Measurements from ENCODE around the gene IL5RA. TPM values are rescaled to one million over a fixed set of nuclear protein-coding genes. Genes with fewer than 3 reads are reported as not detected.

Gene IL5RA
- total RNA-seq, 1 donor from 2014 or later, result not detected

GRCh38 chr3:3066378-3066777, 43.8 kb downstream of the IL5RA start:
- Mint-ChIP-seq H3K27ac (ENCODE audit: unreplicated experiment) (no peak overlapping the region), H3K27me3 (ENCODE audit: unreplicated experiment) (no peaks in the 10 kb centered on the region), H3K9me3 (ENCODE audit: unreplicated experiment) (no peaks in the 10 kb centered on the region), H3K4me1 (ENCODE audit: unreplicated experiment) (no peaks in the 10 kb centered on the region), H3K36me3 (ENCODE audit: unreplicated experiment) (no peaks in the 10 kb centered on the region), H3K4me3 (ENCODE audit: unreplicated experiment) (no peak overlapping the region)
- DNase-seq (ENCODE audit: extremely low spot score, unreplicated experiment), result no peak
- no peak for TF ChIP-seq CTCF (IDR thresholded peaks at IDR 0.05)

- no peak overlapping the region for H3K4me3 Mint-ChIP-seq (ENCODE audit: unreplicated experiment)
- no peak overlapping the region for H3K27ac Mint-ChIP-seq (ENCODE audit: unreplicated experiment)
- H3K36me3 Mint-ChIP-seq (ENCODE audit: unreplicated experiment), result no peaks in the 10 kb centered on the region
- no peaks in the 10 kb centered on the region for H3K9me3 Mint-ChIP-seq (ENCODE audit: unreplicated experiment)
- no peak for DNase-seq (ENCODE audit: extremely low spot score, unreplicated experiment)
- H3K27me3 Mint-ChIP-seq (ENCODE audit: unreplicated experiment), result no peaks in the 10 kb centered on the region
- no peaks in the 10 kb centered on the region for H3K4me1 Mint-ChIP-seq (ENCODE audit: unreplicated experiment)
- no peak for TF ChIP-seq CTCF (IDR thresholded peaks at IDR 0.05)
Observed at GRCh38 chr3:3065876-3066275, 44.3 kb downstream of the IL5RA start.

- no peaks in the 10 kb centered on the region for H3K27me3 Mint-ChIP-seq (ENCODE audit: unreplicated experiment)
- H3K27ac Mint-ChIP-seq (ENCODE audit: unreplicated experiment), result no peak overlapping the region
- no peaks in the 10 kb centered on the region for H3K9me3 Mint-ChIP-seq (ENCODE audit: unreplicated experiment)
- no peaks in the 10 kb centered on the region for H3K4me1 Mint-ChIP-seq (ENCODE audit: unreplicated experiment)
- no peak for DNase-seq (ENCODE audit: extremely low spot score, unreplicated experiment)
- H3K36me3 Mint-ChIP-seq (ENCODE audit: unreplicated experiment), result no peaks in the 10 kb centered on the region
- H3K4me3 Mint-ChIP-seq (ENCODE audit: unreplicated experiment), result no peak overlapping the region
- TF ChIP-seq CTCF (IDR thresholded peaks at IDR 0.05), result no peak
Observed at GRCh38 chr3:3064297-3064696, 45.9 kb downstream of the IL5RA start.

- DNase-seq (ENCODE audit: extremely low spot score, unreplicated experiment), result no peak
- Mint-ChIP-seq H3K4me1 (ENCODE audit: unreplicated experiment) (no peaks in the 10 kb centered on the region), H3K27me3 (ENCODE audit: unreplicated experiment) (no peaks in the 10 kb centered on the region), H3K9me3 (ENCODE audit: unreplicated experiment) (peaks cover 5% of the 10 kb centered on the region), H3K36me3 (ENCODE audit: unreplicated experiment) (no peaks in the 10 kb centered on the region), H3K4me3 (ENCODE audit: unreplicated experiment) (no peak overlapping the region), H3K27ac (ENCODE audit: unreplicated experiment) (no peak overlapping the region)
- no peak for TF ChIP-seq CTCF (IDR thresholded peaks at IDR 0.05)
Observed at GRCh38 chr3:3059645-3060044, 50.5 kb downstream of the IL5RA start.

- Mint-ChIP-seq H3K4me1 (ENCODE audit: unreplicated experiment) (no peaks in the 10 kb centered on the region), H3K36me3 (ENCODE audit: unreplicated experiment) (no peaks in the 10 kb centered on the region), H3K9me3 (ENCODE audit: unreplicated experiment) (peaks cover 5% of the 10 kb centered on the region), H3K27me3 (ENCODE audit: unreplicated experiment) (no peaks in the 10 kb centered on the region), H3K27ac (ENCODE audit: unreplicated experiment) (no peak overlapping the region), H3K4me3 (ENCODE audit: unreplicated experiment) (no peak overlapping the region)
- no peak for TF ChIP-seq CTCF (IDR thresholded peaks at IDR 0.05)
- DNase-seq (ENCODE audit: extremely low spot score, unreplicated experiment), result no peak
Observed at GRCh38 chr3:3053974-3054373, 56.2 kb downstream of the IL5RA start.
